HCT116 (cell line): Measurements from ENCODE around the gene SGCB. TPM values are rescaled to one million over a fixed set of nuclear protein-coding genes. Genes with fewer than 3 reads are reported as not detected.

ENCODE experiments used
- ATAC-seq: fragments of 200-7000 bp; cut with Tn5 transposase; 2 replicates; pipeline ENCODE4 v1.9.1; 2020; ENCODE audit warnings: mild to moderate bottlenecking, moderate library complexity
- BruUV-seq: library from RNA; stranded (reverse); fragments of 400-500 nt; replicated peaks from 2 replicates; lab custom pipeline; 2021; lab: Mats Ljungman, UMichigan
- CTCF ChIA-PET: fragments of 300-600 bp; sonication (Branson Sonifier 250); formaldehyde crosslinking; loops from one replicate; lab custom pipeline; 2021; ENCODE audit warnings: antibody characterized with exemption; lab: Charles Lee
- POLR2A ChIA-PET: fragments of 300-600, 350-600 bp; sonication (Branson Sonifier 250); formaldehyde crosslinking; loops from one replicate; lab custom pipeline; 2021; ENCODE audit warnings: antibody characterized with exemption; lab: Charles Lee
- RAD21 ChIA-PET, 2 experiments: fragments of 300-600 bp; sonication (Branson Sonifier 250); formaldehyde crosslinking; loops; one replicate each; lab custom pipeline; 2023; ENCODE audit warnings: low total read pairs in 2 of 2; ENCODE audit not compliant: uncharacterized antibody in 2 of 2, unreplicated experiment in 2 of 2, low non-redundant PET in 1 of 2; lab: Charles Lee
- DNase-seq: peaks from one replicate; pipeline ENCODE4 v3.0.0-alpha.2; 2010; ENCODE audit warnings: low read depth, low spot score
- H2AFZ ChIP-seq: fragments of 200-600 bp; shearing (Covaris generic), sonication (generic); 2 replicates; pipeline ENCODE4 v1.6.1; 2017; ENCODE audit warnings: low read depth, mixed run types, mixed read lengths, antibody characterized with exemption, low read length; ENCODE audit not compliant: poor library complexity, severe bottlenecking
- H3K27ac ChIP-seq: 2 replicates; pipeline ENCODE4 v1.5.1; 2012; ENCODE audit warnings: low read depth, low read length
- H3K27me3 ChIP-seq: fragments of 200-600 bp; sonication (generic); 2 replicates; pipeline ENCODE4 v1.6.1; 2016; ENCODE audit warnings: mixed run types, low read length, mixed read lengths; ENCODE audit not compliant: insufficient read depth
- H3K36me3 ChIP-seq, 2 experiments: fragments of 200-500 bp in 1 of 2; fragments of 200-600 bp in 1 of 2; sonication (Bioruptor generic) in 1 of 2; sonication (generic) in 1 of 2; 2 replicates each; pipeline versions ENCODE4 v1.5.1 to v1.6.1; 2014 to 2016; ENCODE audit warnings: low read length in 2 of 2, inconsistent platforms in 1 of 2, mixed read lengths in 1 of 2, mixed run types in 1 of 2; ENCODE audit not compliant: insufficient read depth in 2 of 2, control insufficient read depth in 1 of 2
- H3K4me1 ChIP-seq, 2 experiments: fragments of 200-600 bp in 1 of 2; sonication (generic) in 1 of 2; 2 replicates each; pipeline versions ENCODE4 v1.5.1 to v1.6.1; 2012 to 2017; ENCODE audit warnings: low read length in 2 of 2, inconsistent platforms in 1 of 2, mild to moderate bottlenecking in 1 of 2, mixed read lengths in 1 of 2, mixed run types in 1 of 2, moderate library complexity in 1 of 2; ENCODE audit not compliant: insufficient read depth in 2 of 2, control insufficient read depth in 1 of 2
- H3K4me2 ChIP-seq: fragments of 200-600 bp; sonication (generic); 2 replicates; pipeline ENCODE4 v1.6.1; 2017; ENCODE audit warnings: mixed run types, low read length, mixed read lengths
- H3K4me3 ChIP-seq, 2 experiments: fragments of 200-600 bp in 1 of 2; sonication (generic) in 1 of 2; replicated peaks in 1 of 2; 2 replicates each; pipeline ENCODE4 v1.5.1; 2011 to 2016; ENCODE audit warnings: low read length in 2 of 2, control low read depth in 1 of 2, low read depth in 1 of 2, mild to moderate bottlenecking in 1 of 2, mixed read lengths in 1 of 2, mixed run types in 1 of 2
- H3K79me2 ChIP-seq: fragments of 200-600 bp; sonication (generic); 2 replicates; pipeline ENCODE4 v1.6.1; 2017; ENCODE audit warnings: mild to moderate bottlenecking, mixed run types, low read length, moderate library complexity, mixed read lengths; ENCODE audit not compliant: insufficient read depth
- H3K9ac ChIP-seq: fragments of 200-600 bp; sonication (generic); 2 replicates; pipeline ENCODE4 v1.6.1; 2016; ENCODE audit warnings: low read length, mixed read lengths
- H3K9me2 ChIP-seq: fragments of 200-600 bp; sonication (generic), shearing (Covaris generic); 2 replicates; pipeline ENCODE4 v1.6.1; 2017; ENCODE audit warnings: mixed run types, mild to moderate bottlenecking, moderate library complexity; ENCODE audit not compliant: insufficient read depth
- H3K9me3 ChIP-seq, 2 experiments: fragments of 200-500 bp in 1 of 2; fragments of 200-600 bp in 1 of 2; sonication (Bioruptor generic) in 1 of 2; sonication (generic) in 1 of 2; 2 replicates each; pipeline ENCODE4 v1.6.1; 2014 to 2017; ENCODE audit warnings: low read length in 2 of 2, mixed read lengths in 2 of 2, inconsistent platforms in 1 of 2, low read depth in 1 of 2, mild to moderate bottlenecking in 1 of 2, mixed run types in 1 of 2, moderate library complexity in 1 of 2; ENCODE audit not compliant: control insufficient read depth in 1 of 2, insufficient read depth in 1 of 2
- H4K20me1 ChIP-seq: fragments of 200-600 bp; sonication (generic), shearing (Covaris generic); 2 replicates; pipeline ENCODE4 v1.6.1; 2017; ENCODE audit warnings: mixed run types, mild to moderate bottlenecking, moderate library complexity; ENCODE audit not compliant: insufficient read depth
- ATF3 ChIP-seq: IDR thresholded peaks from 2 replicates; pipeline ENCODE4 v1.6.1; 2012
- FOSL1 ChIP-seq: IDR thresholded peaks from 2 replicates; pipeline ENCODE4 v1.6.1; 2012; ENCODE audit warnings: low read depth
- JUND ChIP-seq: IDR thresholded peaks from 2 replicates; pipeline ENCODE4 v1.6.1; 2012
- POLR2AphosphoS5 ChIP-seq: IDR thresholded peaks from 2 replicates; pipeline ENCODE4 v1.6.1; 2011; ENCODE audit warnings: mild to moderate bottlenecking, low read depth, low read length, moderate library complexity
- SIN3A ChIP-seq: IDR thresholded peaks from 2 replicates; pipeline ENCODE4 v1.6.1; 2012; ENCODE audit warnings: low read depth
- TCF7L2 ChIP-seq: IDR thresholded peaks from 2 replicates; pipeline ENCODE4 v1.7.0; 2011; ENCODE audit warnings: borderline replicate concordance, inconsistent platforms; ENCODE audit not compliant: insufficient read depth, insufficient read length; ENCODE audit errors: extremely low read depth
- YY1 ChIP-seq: IDR thresholded peaks from 2 replicates; pipeline ENCODE4 v1.6.1; 2011; ENCODE audit warnings: low read length, low read depth, moderate library complexity, mild to moderate bottlenecking; ENCODE audit not compliant: insufficient replicate concordance; ENCODE audit errors: extremely low read depth
- intact Hi-C: fragments of 100-400 bp; cut with micrococcal nuclease; formaldehyde crosslinking; loops from 2 replicates; pipeline ENCODE4 v1.10.0; 2022
- total RNA-seq: library from RNA; stranded (reverse); gene quantifications from one replicate; pipeline ENCODE4 v1.2.1, GENCODE V29; 2021; ENCODE audit not compliant: unreplicated experiment
- TF ChIP-seq, protein P1 (sequence below): IDR thresholded peaks from 2 replicates; pipeline ENCODE4 v1.6.1; 2012

Gene SGCB
- total RNA-seq, 1 experiment from 2014 or later, result 18.3 TPM

- CTCF ChIA-PET, result no interaction called here
- no peaks in the 10 kb centered on the region for H4K20me1 ChIP-seq
- no peak overlapping the region for H3K4me3 ChIP-seq
Measured at GRCh38 chr4:52028970-52029369, 9.1 kb downstream of the SGCB start.

DNA sequence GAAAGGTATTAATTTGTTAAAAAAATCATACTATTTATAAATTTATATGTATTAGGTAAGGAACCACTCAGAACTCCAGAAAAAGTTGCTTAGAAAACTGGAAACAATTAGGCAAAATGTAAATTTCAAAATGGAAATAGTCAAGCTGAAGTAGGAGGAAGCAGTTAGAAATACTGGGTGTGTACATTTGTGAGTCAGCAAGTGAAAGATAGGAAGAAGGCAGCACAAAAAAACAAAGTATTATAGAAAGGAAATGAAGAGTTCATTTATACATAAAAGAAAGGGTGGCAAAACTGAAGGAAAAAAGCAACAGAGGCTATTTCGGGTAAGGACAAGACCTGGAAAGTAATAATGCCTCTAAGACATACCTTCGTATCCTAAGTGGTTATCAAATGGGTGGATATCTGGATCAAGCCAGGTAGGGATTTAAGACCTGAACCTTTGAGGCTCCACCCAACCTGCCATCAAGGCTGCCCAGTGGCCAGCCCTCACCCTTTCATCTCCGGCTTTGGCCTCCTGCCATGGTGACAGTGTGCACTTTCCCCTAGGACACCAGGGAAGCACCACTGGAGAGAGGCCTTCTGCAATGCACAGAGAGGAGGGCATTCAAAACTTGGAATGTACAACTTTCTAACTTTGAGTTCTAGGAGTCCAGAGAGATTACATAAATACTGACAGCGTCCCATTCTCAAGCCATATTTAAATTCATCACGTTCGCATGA is 18.0 kb downstream of the SGCB start, which contains the start of gene LRRC66:
LRRC66 (minus strand) TSS at position 428 of the 722 bp plus-strand sequence. CDS start 2,750 bp downstream, outside the sequence.
- POLR2A ChIA-PET, result no interaction called here

More at GRCh38 chr4:52028970-52029369, 9.1 kb downstream of the SGCB start:
- Histone ChIP-seq H3K79me2 (no peaks in the 10 kb centered on the region), H2AFZ (no peak overlapping the region), H3K9me2 (no peaks in the 10 kb centered on the region), H3K4me2 (no peak overlapping the region), H3K36me3 (peaks cover 0 to 14% of the 10 kb centered on the region in 2 experiments; a peak in 2 of 4 replicates), H3K4me1 (no peaks in the 10 kb centered on the region; a peak in 1 of 4 replicates), H3K9ac (no peak overlapping the region), H3K27ac (no peak overlapping the region), H3K9me3 (no peaks in the 10 kb centered on the region), H3K27me3 (no peaks in the 10 kb centered on the region)
- intact Hi-C loops, result loop anchor here (5.0 kb wide), 1 partner anchor 132 kb away; no protein-coding TSS in a partner anchor
- no peak for TF ChIP-seq ATF3
- TF ChIP-seq, protein P1, sequence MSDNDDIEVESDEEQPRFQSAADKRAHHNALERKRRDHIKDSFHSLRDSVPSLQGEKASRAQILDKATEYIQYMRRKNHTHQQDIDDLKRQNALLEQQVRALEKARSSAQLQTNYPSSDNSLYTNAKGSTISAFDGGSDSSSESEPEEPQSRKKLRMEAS, result no peak
- TF ChIP-seq JUND, result no peak
- no peak for TF ChIP-seq SIN3A
- ChIA-PET POLR2A (no interaction called here), RAD21 (no interaction called here)
- no peak for ATAC-seq
- DNase-seq, result no peak
- no TSS peak for BruUV-seq

More for the DNA sequence above, 18.0 kb downstream of the SGCB start, which contains the start of gene LRRC66:
- RAD21 ChIA-PET, result no interaction called here
- BruUV-seq, result no TSS peak
- Histone ChIP-seq H3K9ac (no peak within 1 kb of the TSS), H3K4me3 (no peak within 1 kb of the TSS), H3K27me3 (no peaks in the 10 kb centered on the region), H3K4me1 (peaks cover 7 to 12% of the 10 kb centered on the region in 2 experiments), H3K36me3 (peaks cover 0 to 5% of the 10 kb centered on the region in 2 experiments; a peak in 2 of 4 replicates), H3K4me2 (peak within 1 kb of the TSS; percentile 17), H3K9me3 (no peaks in the 10 kb centered on the region), H2AFZ (no peak within 1 kb of the TSS), H3K79me2 (no peaks in the 10 kb centered on the region), H3K27ac (no peak within 1 kb of the TSS), H4K20me1 (no peaks in the 10 kb centered on the region), H3K9me2 (no peaks in the 10 kb centered on the region)
- intact Hi-C loops, result no loop called here
- TF ChIP-seq POLR2AphosphoS5, result no peak; the same call in 1 of the 2 replicates
- peak; percentile 34 for TF ChIP-seq YY1
- 0 out of 2 replicates have a peak, but pooled peaks have one; percentile 9 for TF ChIP-seq FOSL1
- TF ChIP-seq TCF7L2, result peak; percentile 80
- CTCF ChIA-PET, result no interaction called here
- peak; percentile 49 for DNase-seq
- ATAC-seq, result peak; percentile 89
